Activated CD4-positive, alpha-beta T cell treated with anti-CD3 and anti-CD28 coated beads, Interleukin-2, Interleukin-6, amounts not matched to agents 100 ng/mL and 50 ng/mL, durations not matched to agents 16 hours and 8 hours (primary cell): ENCODE data around the gene LY6G6C.
A peak's percentile ranks its signal among the peaks of the same experiment; 100 is the strongest.

Experiments used
- DNase-seq: peaks from one replicate; pipeline ENCODE4 v3.0.0-alpha.2; 2020

Gene LY6G6C

GRCh38 chr6:31740397-31741223, 19.1 kb upstream of the LY6G6C start:
- DNase-seq, result peak; percentile 44

GRCh38 chr6:31739639-31740396, 18.3 kb upstream of the LY6G6C start, which contains the start of gene MSH5:
Gene MSH5 (plus strand): TSS chr6:31740005. CDS start chr6:31740467, 462 bp downstream.
- DNase-seq, result peak; percentile 99

GRCh38 chr6:31737991-31738979, 16.7 kb upstream of the LY6G6C start:
- peak; percentile 87 for DNase-seq

GRCh38 chr6:31737315-31737990, 15.9 kb upstream of the LY6G6C start:
- DNase-seq, result peak; percentile 48

- DNase-seq, result no peak
Measured at GRCh38 chr6:31736768-31737314, 15.3 kb upstream of the LY6G6C start.

GRCh38 chr6:31736021-31736767, 14.6 kb upstream of the LY6G6C start, which contains the start of gene CLIC1:
Gene CLIC1 (minus strand): TSS chr6:31736530. CDS start chr6:31736300, 230 bp downstream.
- DNase-seq, result peak; percentile 90

GRCh38 chr6:31734821-31735406, 13.4 kb upstream of the LY6G6C start:
- peak; percentile 86 for DNase-seq

GRCh38 chr6:31734247-31734820, 12.8 kb upstream of the LY6G6C start:
- DNase-seq, result no peak

GRCh38 chr6:31733734-31734133, 12.2 kb upstream of the LY6G6C start:
- no peak for DNase-seq

GRCh38 chr6:31732029-31732428, 10.5 kb upstream of the LY6G6C start:
- DNase-seq, result no peak

GRCh38 chr6:31730631-31731086, 9.1 kb upstream of the LY6G6C start:
- DNase-seq, result no peak

GRCh38 chr6:31729979-31730630, 8.6 kb upstream of the LY6G6C start:
- peak; percentile 77 for DNase-seq

- peak; percentile 88 for DNase-seq
Measured at GRCh38 chr6:31729515-31729978, 8.0 kb upstream of the LY6G6C start.

GRCh38 chr6:31728767-31729514, 7.4 kb upstream of the LY6G6C start, which contains the start of gene DDAH2:
Gene DDAH2 (minus strand): TSS chr6:31729299. CDS start chr6:31729161, 138 bp downstream.
- no peak for DNase-seq

GRCh38 chr6:31727717-31728671, 6.4 kb upstream of the LY6G6C start:
- DNase-seq, result no peak

- DNase-seq, result no peak
Measured at GRCh38 chr6:31727034-31727716, 5.6 kb upstream of the LY6G6C start.
